Lung (tissue), 12 donors: ENCODE data around the gene CD58. TPM values are rescaled to one million over a fixed set of nuclear protein-coding genes. Genes with fewer than 3 reads are reported as not detected.

Source experiments
- ATAC-seq: fragments of 200-7000 bp; cut with Tn5 transposase; one replicate; pipeline ENCODE4 v1.9.1; 2020; ENCODE audit warnings: moderate number of reproducible peaks; ENCODE audit not compliant: insufficient read depth, low FRiP score
- DNase-seq, 3 donors: peaks; one replicate each; pipeline ENCODE4 v3.0.0-alpha.2; 2013 to 2017
- H3K27ac ChIP-seq, 2 donors: one replicate each; pipeline ENCODE4 v1.5.1; 2013; ENCODE audit warnings: mild to moderate bottlenecking in 2 of 2, moderate library complexity in 2 of 2, control low read depth in 1 of 2, inconsistent platforms in 1 of 2, low read depth in 1 of 2, low read length in 1 of 2
- H3K27me3 ChIP-seq, 3 donors: one replicate each; pipeline ENCODE4 v1.5.1; 2013; ENCODE audit warnings: low read length in 2 of 3; ENCODE audit not compliant: control insufficient read depth in 3 of 3, insufficient read depth in 3 of 3
- H3K36me3 ChIP-seq, 4 donors: one replicate each; pipeline ENCODE4 v1.5.1; 2013; ENCODE audit warnings: low read length in 4 of 4, mild to moderate bottlenecking in 1 of 4, moderate library complexity in 1 of 4; ENCODE audit not compliant: control insufficient read depth in 4 of 4, insufficient read depth in 4 of 4
- H3K4me1 ChIP-seq, 5 donors: one replicate each; pipeline ENCODE4 v1.5.1; 2013; ENCODE audit warnings: low read length in 5 of 5, mild to moderate bottlenecking in 2 of 5, moderate library complexity in 1 of 5; ENCODE audit not compliant: control insufficient read depth in 5 of 5, insufficient read depth in 5 of 5
- H3K4me3 ChIP-seq: one replicate; pipeline ENCODE4 v1.5.1; 2013; ENCODE audit warnings: mild to moderate bottlenecking, control low read depth, moderate library complexity
- H3K9ac ChIP-seq, 2 donors: one replicate each; pipeline ENCODE4 v1.5.1; 2013; ENCODE audit warnings: low read length in 2 of 2, control low read depth in 1 of 2; ENCODE audit not compliant: insufficient read depth in 1 of 2
- H3K9me3 ChIP-seq, 4 donors: one replicate each; pipeline ENCODE4 v1.5.1; 2013; ENCODE audit warnings: low read length in 3 of 4, mild to moderate bottlenecking in 1 of 4, moderate library complexity in 1 of 4; ENCODE audit not compliant: control insufficient read depth in 4 of 4, insufficient read depth in 3 of 4
- CTCF ChIP-seq: IDR thresholded peaks from 2 replicates; pipeline ENCODE4 v1.5.1; 2012; ENCODE audit warnings: mild to moderate bottlenecking; ENCODE audit errors: control extremely low read depth, extremely low read depth
- WGBS, 2 donors: extraction: QIAGEN DNeasy Blood & Tissue Kit; methylation state at CpG; one replicate each; pipeline ENCODE4 v1.1.7; 2013; 5-methylcytosine and 5-hydroxymethylcytosine counted together
- polyA plus RNA-seq, 2 donors: library from polyadenylated mRNA; stranded (reverse); fragments of 200-250 nt; gene quantifications; one replicate each; pipeline ENCODE4 v1.2.1, GENCODE V29; 2013
- total RNA-seq, 2 donors: library from RNA; depleted of rRNA in 1 of 2; stranded (reverse); fragments of >200 nt in 1 of 2; gene quantifications; one replicate each; pipeline ENCODE4 v1.2.1, GENCODE V29; 2014 to 2021
- donor health status: control.
- donor health status: control.
- donor health status: Bipolar disorder and iron deficiency.
- donor health status: healthy.
- donor health status: DM: yes; HTN: yes; CAD: no.

Gene CD58
- total and polyA plus RNA-seq, 4 donors = 27.5 to 52.1 (median 28.7) TPM

DNA sequence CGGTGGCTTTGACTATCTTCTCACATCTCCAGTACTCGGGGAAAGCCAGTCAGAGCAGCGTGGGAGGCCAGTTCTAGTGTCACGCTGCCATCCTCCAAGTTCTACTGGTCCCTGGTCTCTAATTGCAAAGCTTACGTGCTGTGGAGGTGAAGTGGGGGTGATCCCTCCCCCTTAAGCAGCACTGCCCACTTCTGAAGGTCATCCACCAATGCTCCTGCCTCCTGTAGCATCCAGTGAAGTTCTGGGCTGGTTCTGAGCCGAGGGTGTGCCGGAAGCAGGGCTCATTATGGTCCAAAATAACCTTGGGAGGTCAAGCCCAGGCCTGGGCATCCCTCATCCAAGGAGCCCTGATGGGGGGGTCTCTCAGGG is 95.0 kb downstream of the CD58 start:
- no peak for TF ChIP-seq CTCF
- ATAC-seq (no peak), DNase-seq (no peak)
- Histone ChIP-seq H3K9ac (no peak overlapping the region), H3K27ac (peak overlapping the region in 1 of 2 donors; percentile 94), H3K4me3 (no peak overlapping the region), H3K36me3 (no peaks in the 10 kb centered on the region), H3K9me3 (peaks cover 0 to 2% (median 0%) of the 10 kb centered on the region in 4 donors), H3K27me3 (no peaks in the 10 kb centered on the region), H3K4me1 (peaks cover 0 to 19% (median 3%) of the 10 kb centered on the region in 5 donors)
- 96 to 97% methylated on average over 7 of the region's 7 CpGs for WGBS, 2 donors

- TF ChIP-seq CTCF = no peak
- no peaks in the 10 kb centered on the region for H3K36me3 ChIP-seq
- H3K4me3 ChIP-seq = no peak overlapping the region
- 88% methylated on average over 14 of the region's 14 CpGs for WGBS, 2 donors
- H3K9ac ChIP-seq = no peak overlapping the region
- ATAC-seq (no peak), DNase-seq (no peak)
- peak overlapping the region in 1 of 2 donors; percentile 94 for H3K27ac ChIP-seq
- H3K9me3 ChIP-seq = peaks cover 0 to 2% (median 0%) of the 10 kb centered on the region in 4 donors
- H3K4me1 ChIP-seq = peaks cover 0 to 19% (median 3%) of the 10 kb centered on the region in 5 donors
- no peaks in the 10 kb centered on the region for H3K27me3 ChIP-seq
Observed at GRCh38 chr1:116474921-116475849, 95.6 kb downstream of the CD58 start.

- H3K4me3 ChIP-seq = no peak overlapping the region
- 51 to 69% methylated on average over 3 of the region's 3 CpGs for WGBS, 2 donors
- no peaks in the 10 kb centered on the region for H3K9me3 ChIP-seq
- ATAC-seq (no peak), DNase-seq (peak in 2 of 3 donors; percentile 58 to 82)
- peaks cover 0 to 12% (median 3%) of the 10 kb centered on the region in 5 donors for H3K4me1 ChIP-seq
- no peaks in the 10 kb centered on the region for H3K36me3 ChIP-seq
- TF ChIP-seq CTCF = no peak
- no peak overlapping the region for H3K9ac ChIP-seq
- no peak overlapping the region for H3K27ac ChIP-seq
- no peaks in the 10 kb centered on the region for H3K27me3 ChIP-seq
Observed at GRCh38 chr1:116472431-116472961, 98.3 kb downstream of the CD58 start.
